NT2/D1 (cell line): ENCODE measurements around the gene RABGAP1.

Source experiments
- DNase-seq: peaks from one replicate; pipeline ENCODE4 v3.0.0-alpha.2; 2011; ENCODE audit warnings: low read depth, low spot score
- H3K27me3 ChIP-seq: 2 replicates; pipeline ENCODE4 v1.6.0; 2011; ENCODE audit warnings: mild to moderate bottlenecking; ENCODE audit not compliant: insufficient read length, insufficient read depth
- H3K36me3 ChIP-seq: 2 replicates; pipeline ENCODE4 v1.6.1; 2011; ENCODE audit warnings: mild to moderate bottlenecking, low read length, mixed read lengths; ENCODE audit not compliant: insufficient read depth, insufficient read length
- H3K4me1 ChIP-seq: 2 replicates; pipeline ENCODE4 v1.5.1; 2011; ENCODE audit not compliant: insufficient read depth, insufficient read length
- H3K4me3 ChIP-seq: 2 replicates; pipeline ENCODE4 v1.5.1; 2011; ENCODE audit warnings: low read depth; ENCODE audit not compliant: insufficient read length
- H3K9ac ChIP-seq: 2 replicates; pipeline ENCODE4 v1.6.0; 2011; ENCODE audit warnings: low read depth; ENCODE audit not compliant: insufficient read length
- H3K9me3 ChIP-seq: 2 replicates; pipeline ENCODE4 v1.5.1; 2011; ENCODE audit warnings: mild to moderate bottlenecking, low read length; ENCODE audit not compliant: insufficient read depth
- SUZ12 ChIP-seq: IDR thresholded peaks from 2 replicates; pipeline ENCODE4 v1.6.1; 2011; ENCODE audit not compliant: insufficient read length, insufficient read depth; ENCODE audit errors: extremely low read depth
- YY1 ChIP-seq: IDR thresholded peaks from 2 replicates; pipeline ENCODE4 v1.6.1; 2011; ENCODE audit not compliant: insufficient read length, insufficient read depth
- ZNF274 ChIP-seq: IDR thresholded peaks from 2 replicates; pipeline ENCODE4 v1.6.1; 2011; ENCODE audit warnings: mild to moderate bottlenecking, low read depth, low read length

RABGAP1 gene

GRCh38 chr9:123107639-123108285 is 166.9 kb downstream of the RABGAP1 start:
- H3K9ac ChIP-seq = no peak overlapping the region
- no peaks in the 10 kb centered on the region for H3K27me3 ChIP-seq
- TF ChIP-seq ZNF274 (no peak), YY1 (no peak), SUZ12 (no peak)
- no peak for DNase-seq
- no peaks in the 10 kb centered on the region for H3K9me3 ChIP-seq
- H3K36me3 ChIP-seq = peaks cover 80% of the 10 kb centered on the region
- peaks cover 7% of the 10 kb centered on the region for H3K4me1 ChIP-seq
- no peak overlapping the region for H3K4me3 ChIP-seq

GRCh38 chr9:123108976-123109375 is 168.2 kb downstream of the RABGAP1 start:
- no peak for DNase-seq
- no peak overlapping the region for H3K9ac ChIP-seq
- peaks cover 72% of the 10 kb centered on the region for H3K36me3 ChIP-seq
- TF ChIP-seq ZNF274 (no peak), YY1 (no peak), SUZ12 (no peak)
- H3K4me3 ChIP-seq = no peak overlapping the region
- no peaks in the 10 kb centered on the region for H3K27me3 ChIP-seq
- H3K4me1 ChIP-seq = peaks cover 4% of the 10 kb centered on the region
- no peaks in the 10 kb centered on the region for H3K9me3 ChIP-seq

- no peaks in the 10 kb centered on the region for H3K9me3 ChIP-seq
- no peaks in the 10 kb centered on the region for H3K27me3 ChIP-seq
- no peak overlapping the region for H3K9ac ChIP-seq
- no peak for DNase-seq
- H3K36me3 ChIP-seq = peaks cover 72% of the 10 kb centered on the region
- H3K4me3 ChIP-seq = no peak overlapping the region
- TF ChIP-seq SUZ12 = no peak
- TF ChIP-seq ZNF274 = no peak
- no peak for TF ChIP-seq YY1
- peaks cover 4% of the 10 kb centered on the region for H3K4me1 ChIP-seq
These were observed 168.9 kb downstream of the RABGAP1 start for GRCh38 chr9:123109540-123110279.

- H3K9ac ChIP-seq = no peak overlapping the region
- DNase-seq = no peak
These were observed 170.7 kb downstream of the RABGAP1 start for GRCh38 chr9:123111427-123112014.

GRCh38 chr9:123112015-123112975 is 171.5 kb downstream of the RABGAP1 start:
- H3K4me3 ChIP-seq = no peak overlapping the region
- DNase-seq = no peak
- no peaks in the 10 kb centered on the region for H3K9me3 ChIP-seq
- H3K36me3 ChIP-seq = peaks cover 62% of the 10 kb centered on the region
- no peaks in the 10 kb centered on the region for H3K27me3 ChIP-seq
- H3K4me1 ChIP-seq = peaks cover 4% of the 10 kb centered on the region
- no peak for TF ChIP-seq SUZ12
- no peak for TF ChIP-seq YY1
- no peak for TF ChIP-seq ZNF274
- H3K9ac ChIP-seq = peak overlapping the region; percentile 46

More at GRCh38 chr9:123111427-123112014, 170.7 kb downstream of the RABGAP1 start:
- TF ChIP-seq SUZ12 = no peak
- no peak for TF ChIP-seq YY1
- TF ChIP-seq ZNF274 = no peak
- no peaks in the 10 kb centered on the region for H3K27me3 ChIP-seq
- H3K36me3 ChIP-seq = peaks cover 67% of the 10 kb centered on the region
- no peak overlapping the region for H3K4me3 ChIP-seq
- H3K4me1 ChIP-seq = peaks cover 4% of the 10 kb centered on the region
- H3K9me3 ChIP-seq = no peaks in the 10 kb centered on the region

- H3K9ac ChIP-seq = no peak overlapping the region
These were observed 172.4 kb downstream of the RABGAP1 start for GRCh38 chr9:123113185-123113584.

More at GRCh38 chr9:123113185-123113584, 172.4 kb downstream of the RABGAP1 start:
- peaks cover 54% of the 10 kb centered on the region for H3K36me3 ChIP-seq
- no peak overlapping the region for H3K4me3 ChIP-seq
- H3K9me3 ChIP-seq = no peaks in the 10 kb centered on the region
- H3K4me1 ChIP-seq = peaks cover 4% of the 10 kb centered on the region
- no peaks in the 10 kb centered on the region for H3K27me3 ChIP-seq
- TF ChIP-seq ZNF274 (no peak), YY1 (no peak), SUZ12 (no peak)
- DNase-seq = no peak
